Measurements from ENCODE around the gene UQCC2. TPM values are rescaled to one million over a fixed set of nuclear protein-coding genes. Genes with fewer than 3 reads are reported as not detected.
A peak's percentile ranks its signal among the peaks of the same experiment; 100 is the strongest.

UQCC2 gene
- total RNA-seq, 3 donors from 2014 or later, result 41.8 to 48.6 (median 45.7) TPM

GRCh38 chr6:33693186-33694105, 18.1 kb downstream of the UQCC2 start:
- Histone ChIP-seq H3K9me3 (no peaks in the 10 kb centered on the region), H3K4me1 (ENCODE audit: low read depth) (peaks cover 2% of the 10 kb centered on the region), H3K4me3 (no peak overlapping the region), H3K36me3 (ENCODE audit: low read depth) (peaks cover 7% of the 10 kb centered on the region)
- no peak for DNase-seq
- no peak for TF ChIP-seq CTCF (IDR thresholded peaks at IDR 0.05)
- ATAC-seq, result no peak
- intact Hi-C loops (cut with DNase I, micrococcal nuclease), result no loop called here

GRCh38 chr6:33692760-33693158, 18.7 kb downstream of the UQCC2 start:
- Histone ChIP-seq H3K9me3 (no peaks in the 10 kb centered on the region), H3K4me3 (no peak overlapping the region), H3K4me1 (ENCODE audit: low read depth) (peaks cover 2% of the 10 kb centered on the region), H3K36me3 (ENCODE audit: low read depth) (peaks cover 7% of the 10 kb centered on the region)
- TF ChIP-seq CTCF (IDR thresholded peaks at IDR 0.05), result no peak
- intact Hi-C loops (cut with DNase I, micrococcal nuclease), result no loop called here
- peak; percentile 49 to 84 (median 61) for DNase-seq
- ATAC-seq, result peak; percentile 55

- no peak overlapping the region for H3K4me3 ChIP-seq
- intact Hi-C loops (cut with DNase I, micrococcal nuclease), result no loop called here
- no peak for TF ChIP-seq CTCF (IDR thresholded peaks at IDR 0.05)
- peaks cover 7% of the 10 kb centered on the region for H3K36me3 ChIP-seq (ENCODE audit: low read depth)
- no peaks in the 10 kb centered on the region for H3K9me3 ChIP-seq
- ATAC-seq, result no peak
- H3K4me1 ChIP-seq (ENCODE audit: low read depth), result peaks cover 2% of the 10 kb centered on the region
- DNase-seq, result no peak
These were observed 19.3 kb downstream of the UQCC2 start for GRCh38 chr6:33692078-33692759.

GRCh38 chr6:33691456-33692077, 19.9 kb downstream of the UQCC2 start:
- no peak for DNase-seq
- intact Hi-C loops (cut with DNase I, micrococcal nuclease), result no loop called here
- Histone ChIP-seq H3K36me3 (ENCODE audit: low read depth) (peaks cover 11% of the 10 kb centered on the region), H3K4me3 (no peak overlapping the region), H3K9me3 (no peaks in the 10 kb centered on the region), H3K4me1 (ENCODE audit: low read depth) (peaks cover 2% of the 10 kb centered on the region)
- no peak for TF ChIP-seq CTCF (IDR thresholded peaks at IDR 0.05)
- no peak for ATAC-seq

- intact Hi-C loops (cut with DNase I, micrococcal nuclease), result no loop called here
- peaks cover 11% of the 10 kb centered on the region for H3K36me3 ChIP-seq (ENCODE audit: low read depth)
- DNase-seq (no peak), ATAC-seq (no peak)
- no peaks in the 10 kb centered on the region for H3K9me3 ChIP-seq
- H3K4me3 ChIP-seq, result no peak overlapping the region
- no peak for TF ChIP-seq CTCF (IDR thresholded peaks at IDR 0.05)
- peaks cover 2% of the 10 kb centered on the region for H3K4me1 ChIP-seq (ENCODE audit: low read depth)
These were observed 20.7 kb downstream of the UQCC2 start for GRCh38 chr6:33690766-33691165.
